Upper lobe of left lung (tissue), 6 donors: Measurements from ENCODE around the gene TAF9. TPM values are rescaled to one million over a fixed set of nuclear protein-coding genes. Genes with fewer than 3 reads are reported as not detected.
"Not testable (repeated sequence)": the region's sequence is repeated elsewhere in the genome, so short reads cannot be mapped to it uniquely, and the experiment has no call there.

Experiments used
- ATAC-seq, 2 donors: fragments of 200-7000 bp; cut with Tn5 transposase; one replicate each; pipeline ENCODE4 v1.9.1; 2022; ENCODE audit warnings: mild to moderate bottlenecking in 2 of 2, moderate library complexity in 2 of 2; ENCODE audit not compliant: low FRiP score in 2 of 2
- DNase-seq, 2 donors: peaks; one replicate each; pipeline ENCODE4 v3.0.0-alpha.2; 2019 to 2020
- H3K27ac ChIP-seq, 4 donors: fragments of 200-600 bp; sonication (generic); one replicate each; pipeline ENCODE4 v1.5.1; 2016 to 2019
- H3K27me3 ChIP-seq, 4 donors: fragments of 200-600 bp; sonication (generic); one replicate each; pipeline ENCODE4 v1.5.1; 2017 to 2019
- H3K36me3 ChIP-seq, 4 donors: fragments of 200-600 bp; sonication (generic); one replicate each; pipeline ENCODE4 v1.5.1; 2016 to 2019
- H3K4me1 ChIP-seq, 4 donors: fragments of 200-600 bp; sonication (generic); one replicate each; pipeline ENCODE4 v1.5.1; 2018 to 2019
- H3K4me3 ChIP-seq, 4 donors: fragments of 200-600 bp; sonication (generic); one replicate each; pipeline ENCODE4 v1.5.1; 2017 to 2019; ENCODE audit warnings: mild to moderate bottlenecking in 2 of 4, moderate library complexity in 1 of 4
- H3K9me3 ChIP-seq, 4 donors: fragments of 200-600 bp; sonication (generic); one replicate each; pipeline ENCODE4 v1.5.1; 2018 to 2019
- EP300 ChIP-seq, 4 donors: sonication (generic); formaldehyde crosslinking; IDR thresholded peaks; one replicate each; pipeline ENCODE4 v1.5.1; 2017; ENCODE audit warnings: antibody characterized with exemption in 4 of 4, control low read depth in 2 of 4
- POLR2A ChIP-seq, 4 donors: fragments of 450-650 bp; IDR thresholded peaks; one replicate each; pipeline ENCODE4 v1.5.1; 2016 to 2017; ENCODE audit warnings: antibody characterized with exemption in 4 of 4, mild to moderate bottlenecking in 2 of 4
- POLR2AphosphoS5 ChIP-seq, 2 donors: sonication (generic); formaldehyde crosslinking; IDR thresholded peaks; one replicate each; pipeline ENCODE4 v1.5.1; 2017; ENCODE audit warnings: antibody characterized with exemption in 2 of 2
- WGBS, 2 donors: methylation state at CpG; one replicate each; pipeline ENCODE4 v1.1.5; 2017 to 2018; 5-methylcytosine and 5-hydroxymethylcytosine counted together
- total RNA-seq, 6 donors: library from RNA; depleted of rRNA in 4 of 6; stranded (reverse); fragments of >200 nt in 4 of 6; gene quantifications; one replicate each; pipeline versions ENCODE4 v1.1.0 to v1.2.1, GENCODE V29; 2016 to 2021
- TF ChIP-seq, protein P1 (sequence below), 6 experiments: fragments of 450-650 bp in 4 of 6; fragments of 200-600 bp in 2 of 6; sonication (generic) in 2 of 6; IDR thresholded peaks; one replicate each; pipeline ENCODE4 v1.5.1; 2016 to 2019; ENCODE audit warnings: antibody characterized with exemption in 6 of 6
- donor health status: DM: no; HTN: no; CAD: no; lungs with moderate emphysema.
- donor health status: DM: no; HTN: yes; CAD: no; lungs with severe emphysema.

TAF9 gene
- total RNA-seq, 6 donors from 2014 or later = 25.9 to 59.7 (median 38.2) TPM

GRCh38 chr5:69374911-69375446 is 5.7 kb upstream of the TAF9 start:
- ATAC-seq (no peak), DNase-seq (no peak)
- TF ChIP-seq POLR2AphosphoS5 (IDR thresholded peaks at IDR 0.05) (no peak), EP300 (IDR thresholded peaks at IDR 0.05) (no peak), POLR2A (IDR thresholded peaks at IDR 0.05) (no peak)
- TF ChIP-seq, protein P1, sequence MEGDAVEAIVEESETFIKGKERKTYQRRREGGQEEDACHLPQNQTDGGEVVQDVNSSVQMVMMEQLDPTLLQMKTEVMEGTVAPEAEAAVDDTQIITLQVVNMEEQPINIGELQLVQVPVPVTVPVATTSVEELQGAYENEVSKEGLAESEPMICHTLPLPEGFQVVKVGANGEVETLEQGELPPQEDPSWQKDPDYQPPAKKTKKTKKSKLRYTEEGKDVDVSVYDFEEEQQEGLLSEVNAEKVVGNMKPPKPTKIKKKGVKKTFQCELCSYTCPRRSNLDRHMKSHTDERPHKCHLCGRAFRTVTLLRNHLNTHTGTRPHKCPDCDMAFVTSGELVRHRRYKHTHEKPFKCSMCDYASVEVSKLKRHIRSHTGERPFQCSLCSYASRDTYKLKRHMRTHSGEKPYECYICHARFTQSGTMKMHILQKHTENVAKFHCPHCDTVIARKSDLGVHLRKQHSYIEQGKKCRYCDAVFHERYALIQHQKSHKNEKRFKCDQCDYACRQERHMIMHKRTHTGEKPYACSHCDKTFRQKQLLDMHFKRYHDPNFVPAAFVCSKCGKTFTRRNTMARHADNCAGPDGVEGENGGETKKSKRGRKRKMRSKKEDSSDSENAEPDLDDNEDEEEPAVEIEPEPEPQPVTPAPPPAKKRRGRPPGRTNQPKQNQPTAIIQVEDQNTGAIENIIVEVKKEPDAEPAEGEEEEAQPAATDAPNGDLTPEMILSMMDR (IDR thresholded peaks at IDR 0.05) = no peak
- Histone ChIP-seq H3K4me3 (no peak overlapping the region), H3K36me3 (peaks cover 0 to 39% (median 14%) of the 10 kb centered on the region in 4 donors), H3K9me3 (no peaks in the 10 kb centered on the region), H3K4me1 (peaks cover 9 to 17% (median 13%) of the 10 kb centered on the region in 4 donors), H3K27ac (no peak overlapping the region), H3K27me3 (no peaks in the 10 kb centered on the region)
- 89 to 94% methylated on average over 4 of the region's 4 CpGs for WGBS, 2 donors

DNA sequence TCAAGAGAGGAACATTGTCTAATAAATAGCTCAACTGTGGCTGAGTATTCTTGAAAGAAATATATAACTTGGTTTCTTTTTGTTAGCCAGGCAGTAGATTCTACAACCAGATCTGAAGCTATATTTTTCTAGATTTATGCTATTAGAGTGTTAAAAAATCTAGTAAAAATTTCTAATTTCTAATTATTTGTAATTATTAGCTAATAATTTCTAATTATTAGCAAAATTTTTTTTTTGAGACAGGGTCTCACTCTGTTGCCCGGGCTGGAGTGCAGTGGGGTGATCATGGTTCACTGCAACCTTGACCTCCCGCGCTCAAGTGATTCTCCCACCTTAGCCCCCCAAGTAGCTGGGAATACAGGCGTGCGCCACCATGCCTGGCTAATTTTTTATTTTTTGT is 3.1 kb upstream of the TAF9 start:
- H3K4me3 ChIP-seq = no peak overlapping the region
- TF ChIP-seq, protein P1 (IDR thresholded peaks at IDR 0.05) = no peak
- H3K9me3 ChIP-seq = no peaks in the 10 kb centered on the region
- DNase-seq (no peak), ATAC-seq (no peak)
- H3K27ac ChIP-seq = no peak overlapping the region
- 90 to 97% methylated on average over 5 of the region's 5 CpGs for WGBS, 2 donors
- no peaks in the 10 kb centered on the region for H3K27me3 ChIP-seq
- peaks cover 22 to 31% (median 24%) of the 10 kb centered on the region in 4 donors for H3K4me1 ChIP-seq
- H3K36me3 ChIP-seq = peaks cover 0 to 28% (median 11%) of the 10 kb centered on the region in 4 donors

DNA sequence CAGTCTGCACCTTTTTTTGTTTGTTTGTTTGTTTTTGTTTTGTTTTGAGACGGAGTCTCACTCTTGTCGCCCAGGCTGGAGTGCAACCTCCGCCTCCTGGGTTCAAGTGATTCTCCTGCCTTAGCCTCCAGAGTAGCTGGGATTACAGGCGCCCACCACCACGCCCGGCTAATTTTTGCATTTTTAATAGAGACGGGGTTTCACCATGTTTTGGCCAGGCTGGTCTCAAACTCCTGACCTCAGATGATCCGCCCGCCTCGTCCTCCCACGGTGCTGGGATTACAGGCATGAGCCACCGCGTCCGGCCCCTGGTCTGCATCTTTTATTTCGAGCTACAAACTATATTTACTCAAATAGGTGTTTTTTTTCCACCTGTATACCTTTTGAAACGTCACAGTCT is 1.0 kb upstream of the TAF9 start:
- H3K4me1 ChIP-seq = peaks cover 22 to 33% (median 24%) of the 10 kb centered on the region in 4 donors
- not testable (repeated sequence) for ATAC-seq, H3K27me3 ChIP-seq, DNase-seq, H3K9me3 ChIP-seq
- H3K4me3 ChIP-seq = peak overlapping the region; percentile 64 to 98 (median 86)
- peak overlapping the region in 3 of 4 donors; percentile 96 to 99 (median 98) for H3K27ac ChIP-seq
- peaks cover 9 to 29% (median 15%) of the 10 kb centered on the region in 4 donors for H3K36me3 ChIP-seq
- 1 to 2% methylated on average over 16 of the region's 16 CpGs for WGBS, 2 donors

DNA sequence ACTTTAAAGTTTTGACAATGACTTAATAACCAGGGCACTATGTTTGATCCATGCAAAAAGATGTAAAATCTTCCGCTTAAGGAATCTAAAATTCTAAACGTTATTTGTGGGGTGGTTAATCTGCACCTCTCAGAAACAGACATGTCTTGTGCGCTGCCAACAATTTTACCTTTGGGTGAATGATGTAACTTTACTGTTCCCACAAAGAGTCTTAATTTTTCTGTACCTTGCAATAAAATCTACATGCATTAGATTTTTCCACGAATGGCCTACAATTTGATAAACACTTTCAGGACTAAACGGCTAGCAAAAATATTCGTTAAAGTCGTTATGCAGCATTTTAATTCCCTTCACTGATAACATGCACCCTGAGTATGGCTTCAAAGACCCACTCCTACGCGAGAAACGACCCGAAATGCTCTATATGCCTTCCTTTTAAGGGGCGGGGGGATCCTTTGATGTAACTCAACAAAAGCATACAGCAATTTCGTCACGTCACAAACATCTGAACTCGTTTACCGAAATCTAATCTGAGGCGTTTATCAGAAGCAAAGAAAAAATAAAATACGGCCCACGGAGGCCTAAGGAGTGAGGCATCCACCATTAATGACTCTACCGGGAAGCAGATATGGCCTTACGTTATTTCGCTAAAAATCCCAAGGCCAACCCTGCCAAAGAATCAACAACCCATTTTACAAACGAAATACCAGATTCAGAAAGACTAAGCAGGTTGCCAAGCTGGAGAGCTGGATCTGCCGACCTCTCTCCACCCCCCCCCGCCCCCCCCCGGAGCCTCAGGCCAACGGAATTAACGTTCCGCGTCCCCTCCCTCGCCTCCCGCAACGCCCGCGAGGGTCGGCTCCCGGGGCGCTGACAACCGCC is 621 bp downstream of the TAF9 start:
- H3K27me3 ChIP-seq = no peaks in the 10 kb centered on the region
- TF ChIP-seq, protein P1 (IDR thresholded peaks at IDR 0.05) = no peak
- TF ChIP-seq POLR2AphosphoS5 (IDR thresholded peaks at IDR 0.05) = no peak
- no peak for TF ChIP-seq POLR2A (IDR thresholded peaks at IDR 0.05)
- no peak for TF ChIP-seq EP300 (IDR thresholded peaks at IDR 0.05)
- H3K36me3 ChIP-seq = peaks cover 12 to 33% (median 21%) of the 10 kb centered on the region in 4 donors
- peaks cover 22 to 33% (median 24%) of the 10 kb centered on the region in 4 donors for H3K4me1 ChIP-seq
- H3K9me3 ChIP-seq = no peaks in the 10 kb centered on the region
- DNase-seq (no peak), ATAC-seq (peak in 1 of 2 donors; percentile 77)
- WGBS, 2 donors = 3 to 5% methylated on average over 24 of the region's 39 CpGs
- H3K27ac ChIP-seq = peak overlapping the region; percentile 96 to 99 (median 98)
- peak overlapping the region; percentile 64 to 98 (median 86) for H3K4me3 ChIP-seq

GRCh38 chr5:69367697-69368279 is 1.5 kb downstream of the TAF9 start:
- H3K4me1 ChIP-seq = peaks cover 22 to 33% (median 24%) of the 10 kb centered on the region in 4 donors

More at GRCh38 chr5:69367697-69368279, 1.5 kb downstream of the TAF9 start:
- Histone ChIP-seq H3K36me3 (peaks cover 12 to 43% (median 25%) of the 10 kb centered on the region in 4 donors), H3K9me3 (no peaks in the 10 kb centered on the region), H3K4me3 (peak overlapping the region in 2 of 4 donors; percentile 64 to 87), H3K27ac (no peak overlapping the region), H3K27me3 (no peaks in the 10 kb centered on the region)
- DNase-seq (no peak), ATAC-seq (no peak)
- WGBS, 2 donors = 89 to 96% methylated on average over 11 of the region's 11 CpGs
- no peak for TF ChIP-seq EP300 (IDR thresholded peaks at IDR 0.05)
- no peak for TF ChIP-seq POLR2AphosphoS5 (IDR thresholded peaks at IDR 0.05)
- TF ChIP-seq, protein P1 (IDR thresholded peaks at IDR 0.05) = no peak
- TF ChIP-seq POLR2A (IDR thresholded peaks at IDR 0.05) = no peak
